Transverse colon (tissue), 4 donors: ENCODE measurements around the gene RAB26. TPM values are rescaled to one million over a fixed set of nuclear protein-coding genes. Genes with fewer than 3 reads are reported as not detected.
"Not testable (repeated sequence)": the region's sequence is repeated elsewhere in the genome, so short reads cannot be mapped to it uniquely, and the experiment has no call there.

Source experiments
- DNase-seq: peaks from one replicate; pipeline ENCODE4 v3.0.0-alpha.2; 2019
- H3K27ac ChIP-seq, 4 donors: fragments of 200-600 bp; sonication (generic); 2 replicates each; pipeline ENCODE4 v1.5.1; 2016 to 2018; ENCODE audit warnings: inconsistent platforms in 4 of 4
- H3K27me3 ChIP-seq: fragments of 200-600 bp; sonication (generic); 2 replicates; pipeline ENCODE4 v1.5.1; 2017; ENCODE audit warnings: inconsistent platforms
- H3K36me3 ChIP-seq, 4 donors: fragments of 200-600 bp; sonication (generic); 2 replicates each; pipeline ENCODE4 v1.5.1; 2017 to 2019; ENCODE audit warnings: inconsistent platforms in 4 of 4
- H3K4me1 ChIP-seq, 4 donors: fragments of 200-600 bp; sonication (generic); 2 replicates each; pipeline ENCODE4 v1.5.1; 2017 to 2020; ENCODE audit warnings: inconsistent platforms in 4 of 4
- H3K4me3 ChIP-seq, 4 donors: fragments of 200-600 bp; sonication (generic); 1 replicate in 1 of 4; 2 replicates in 3 of 4; pipeline versions ENCODE4 v1.5.1 to v1.6.1; 2017 to 2019; ENCODE audit warnings: inconsistent platforms in 4 of 4
- H3K9me3 ChIP-seq, 2 donors: fragments of 200-600 bp; sonication (generic); 2 replicates each; pipeline ENCODE4 v1.5.1; 2017 to 2019; ENCODE audit warnings: inconsistent platforms in 2 of 2
- EP300 ChIP-seq: sonication (generic); formaldehyde crosslinking; IDR thresholded peaks from one replicate; pipeline ENCODE4 v1.6.1; 2017; ENCODE audit warnings: antibody characterized with exemption, low read depth
- POLR2A ChIP-seq: fragments of 450-650 bp; IDR thresholded peaks from one replicate; pipeline ENCODE4 v1.6.1; 2016; ENCODE audit warnings: antibody characterized with exemption, mild to moderate bottlenecking, moderate library complexity
- POLR2AphosphoS5 ChIP-seq, 3 donors: sonication (generic); formaldehyde crosslinking; IDR thresholded peaks; one replicate each; pipeline ENCODE4 v1.6.1; 2016; ENCODE audit warnings: antibody characterized with exemption in 3 of 3
- WGBS, 2 donors: methylation state at CpG; one replicate each; pipeline ENCODE4 v1.1.5; 2018; ENCODE audit warnings: low coverage in 1 of 2; 5-methylcytosine and 5-hydroxymethylcytosine counted together
- in situ Hi-C, 4 donors: fragments of 200-750 bp; cut with MboI; loops; one replicate each; pipeline versions ENCODE4 v1.15.0 to v1.15.1; 2017; ENCODE audit warnings: low sequenced_read_pairs in 3 of 4, low pct_ligation_motif_present in 1 of 4, low pct_unique_long_range_greater_than_20kb in 1 of 4
- intact Hi-C: fragments of 100-400 bp; cut with DNase I; formaldehyde crosslinking; loops from one replicate; pipeline ENCODE4 v1.15.1; 2023; ENCODE audit warnings: low total_unique reads
- total RNA-seq, 4 donors: library from RNA; depleted of rRNA; stranded (reverse); fragments of >200 nt; gene quantifications; one replicate each; pipeline ENCODE4 v1.1.0, GENCODE V29; 2016

Gene RAB26
- total RNA-seq, 4 donors from 2014 or later: 8.3 to 28.4 (median 14.2) TPM

DNA sequence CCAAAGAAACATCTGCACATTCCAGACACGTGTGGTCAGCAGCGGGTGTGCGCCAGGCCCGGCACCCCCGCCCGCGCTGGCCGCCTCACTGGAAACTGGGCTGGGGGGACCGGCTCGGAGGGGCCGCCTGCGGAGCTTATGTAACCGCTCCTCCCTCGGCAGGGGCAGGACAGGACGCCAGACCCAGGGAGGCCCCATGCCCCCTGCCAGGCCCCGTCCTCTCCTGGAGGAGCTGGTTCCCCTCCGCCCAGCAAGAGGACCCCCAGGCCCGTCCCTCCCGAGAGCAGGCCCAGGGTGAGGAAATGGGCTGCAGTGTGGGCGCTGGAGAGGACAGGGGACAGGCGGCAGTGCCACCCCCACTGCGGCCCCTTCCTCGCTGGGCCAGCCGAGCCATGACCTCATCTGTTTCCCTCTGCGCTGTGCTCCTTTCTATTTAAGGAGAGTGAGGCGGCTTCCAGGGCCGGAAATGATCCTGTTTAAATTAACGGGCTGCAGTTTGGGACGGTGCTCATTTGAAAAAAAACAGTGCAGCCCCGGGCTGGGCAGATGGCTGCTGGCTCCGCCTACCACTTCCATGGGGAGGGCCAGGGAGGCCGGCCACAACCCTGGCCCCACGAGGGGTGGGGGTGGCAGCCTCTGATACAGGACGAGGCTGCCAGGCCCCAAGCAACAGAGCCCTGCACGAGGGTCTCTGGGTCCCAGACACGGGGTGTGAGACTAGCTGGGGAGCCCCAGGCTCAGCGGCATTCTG is 23.6 kb upstream of the RAB26 start:
- TF ChIP-seq POLR2AphosphoS5 (IDR thresholded peaks at IDR 0.05): peak in 2 of 3 donors; percentile 15 to 19
- TF ChIP-seq EP300: peak; percentile 9
- H3K9me3 ChIP-seq, H3K36me3 ChIP-seq, intact Hi-C loops, H3K27me3 ChIP-seq: not testable (repeated sequence)
- Histone ChIP-seq H3K4me3 (peak overlapping the region; percentile 2 to 39 (median 17)), H3K27ac (peak overlapping the region; percentile 92 to 98 (median 94)), H3K4me1 (peaks cover 24 to 83% (median 56%) of the 10 kb centered on the region in 4 donors)
- peak; percentile 54 for DNase-seq
- in situ Hi-C loops: loop anchor here in 1 of 4 donors (25.0 kb wide), 1 partner anchor 113 kb away; the partner anchor contains the start of genes NPW and ZNF598
- WGBS, 2 donors: 42% methylated on average over 25 of the region's 37 CpGs; no CpG with 5 or more reads in 1 of the 2 donors

- Histone ChIP-seq H3K4me1 (peaks cover 24 to 86% (median 57%) of the 10 kb centered on the region in 4 donors), H3K4me3 (peak overlapping the region in 2 of 4 donors; percentile 18 to 39), H3K27ac (peak overlapping the region; percentile 92 to 98 (median 94))
- DNase-seq, intact Hi-C loops, H3K9me3 ChIP-seq, H3K36me3 ChIP-seq, H3K27me3 ChIP-seq: not testable (repeated sequence)
- WGBS, 2 donors: 50% methylated on average over 11 of the region's 11 CpGs; no CpG with 5 or more reads in 1 of the 2 donors
- in situ Hi-C loops: loop anchor here in 1 of 4 donors (25.0 kb wide), 1 partner anchor 113 kb away; the partner anchor contains the start of genes NPW and ZNF598
Observed at GRCh38 chr16:2125609-2126008, 22.8 kb upstream of the RAB26 start.

DNA sequence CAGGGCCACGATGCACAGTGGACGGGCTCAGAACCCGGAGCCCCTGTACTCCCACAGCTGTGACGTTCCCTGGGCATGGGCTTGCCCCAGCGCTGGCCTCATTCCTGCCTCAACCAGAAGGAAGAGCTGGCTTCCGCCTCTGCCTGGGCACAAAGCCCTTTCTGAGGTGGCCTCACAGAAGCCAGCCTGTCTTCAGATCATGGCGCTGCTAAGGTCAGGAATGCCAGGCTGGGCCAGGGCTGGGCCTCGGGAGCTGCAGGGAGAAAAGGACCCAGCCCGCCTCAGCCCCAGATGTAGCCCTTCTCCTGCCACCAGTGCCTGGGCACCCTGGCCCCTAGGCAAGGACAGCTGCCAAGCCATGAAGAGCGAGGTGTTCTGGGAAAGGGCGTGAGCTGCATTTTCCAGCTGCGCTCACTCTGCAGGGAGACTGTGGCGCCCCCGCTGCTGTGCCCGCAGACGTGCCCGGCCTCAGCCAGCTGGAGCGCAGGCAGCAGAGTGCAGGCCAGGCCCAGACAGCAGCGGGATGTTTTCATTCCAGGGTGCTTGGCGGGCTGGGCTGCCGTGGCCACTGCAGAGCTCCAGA is 22.2 kb upstream of the RAB26 start:
- 45% methylated on average over 15 of the region's 21 CpGs; no CpG with 5 or more reads in 1 of the 2 donors for WGBS, 2 donors
- H3K36me3 ChIP-seq, intact Hi-C loops, H3K9me3 ChIP-seq, H3K27me3 ChIP-seq, H3K4me3 ChIP-seq: not testable (repeated sequence)
- peaks cover 24 to 83% (median 57%) of the 10 kb centered on the region in 4 donors for H3K4me1 ChIP-seq
- TF ChIP-seq POLR2AphosphoS5 (IDR thresholded peaks at IDR 0.05): peak in 2 of 3 donors; percentile 52 to 66
- peak overlapping the region; percentile 92 to 98 (median 94) for H3K27ac ChIP-seq
- peak; percentile 22 for DNase-seq
- in situ Hi-C loops: loop anchor here in 1 of 4 donors (25.0 kb wide), 1 partner anchor 114 kb away; the partner anchor contains the start of genes NPW and ZNF598

GRCh38 chr16:2126928-2127556 is 21.4 kb upstream of the RAB26 start:
- WGBS, 2 donors: 90% methylated on average over 28 of the region's 31 CpGs; no CpG with 5 or more reads in 1 of the 2 donors
- DNase-seq: peak; percentile 19

DNA sequence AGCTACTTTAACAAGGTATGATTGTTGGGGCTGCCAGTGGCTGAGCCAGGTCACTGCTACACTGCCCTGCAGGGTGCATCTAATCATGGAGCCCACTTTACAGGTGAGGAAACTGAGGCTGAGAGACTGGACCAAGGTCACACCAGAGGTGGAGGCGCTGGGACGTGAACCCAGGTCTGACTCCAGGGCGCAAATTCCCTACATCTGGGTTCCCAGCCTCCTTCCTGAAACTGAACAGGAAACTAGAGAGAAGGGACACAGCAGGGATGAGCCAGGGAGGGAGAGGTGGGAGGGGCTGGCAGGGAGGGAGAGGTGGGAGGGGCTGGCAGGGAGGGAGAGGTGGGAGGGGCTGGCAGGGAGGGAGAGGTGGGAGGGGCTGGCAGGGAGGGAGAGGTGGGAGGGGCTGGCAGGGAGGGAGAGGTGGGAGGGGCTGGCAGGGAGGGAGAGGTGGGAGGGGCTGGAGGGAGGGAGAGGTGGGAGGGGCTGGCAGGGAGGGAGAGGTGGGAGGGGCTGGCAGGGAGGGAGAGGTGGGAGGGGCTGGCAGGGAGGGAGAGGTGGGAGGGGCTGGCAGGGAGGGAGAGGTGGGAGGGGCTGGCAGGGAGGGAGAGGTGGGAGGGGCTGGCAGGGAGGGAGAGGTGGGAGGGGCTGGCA is 20.7 kb upstream of the RAB26 start:
- peak; percentile 43 to 62 (median 58) for TF ChIP-seq POLR2AphosphoS5 (IDR thresholded peaks at IDR 0.05)
- TF ChIP-seq POLR2A: peak; percentile 16
- WGBS, 2 donors: 71% methylated on average over 3 of the region's 3 CpGs; no CpG with 5 or more reads in 1 of the 2 donors
- H3K27me3 ChIP-seq, intact Hi-C loops, H3K4me3 ChIP-seq, H3K36me3 ChIP-seq, H3K9me3 ChIP-seq: not testable (repeated sequence)
- H3K27ac ChIP-seq: peak overlapping the region; percentile 92 to 98 (median 94)
- peaks cover 24 to 76% (median 52%) of the 10 kb centered on the region in 4 donors for H3K4me1 ChIP-seq
- peak; percentile 60 for DNase-seq
- in situ Hi-C loops: loop anchor here in 1 of 4 donors (25.0 kb wide), 1 partner anchor 115 kb away; the partner anchor contains the start of genes NPW and ZNF598

More at GRCh38 chr16:2126928-2127556, 21.4 kb upstream of the RAB26 start:
- H3K27me3 ChIP-seq, H3K36me3 ChIP-seq, H3K9me3 ChIP-seq, intact Hi-C loops: not testable (repeated sequence)
- Histone ChIP-seq H3K4me1 (peaks cover 24 to 82% (median 57%) of the 10 kb centered on the region in 4 donors), H3K4me3 (peak overlapping the region in 1 of 4 donors; percentile 4), H3K27ac (peak overlapping the region; percentile 92 to 98 (median 94))
- TF ChIP-seq POLR2AphosphoS5 (IDR thresholded peaks at IDR 0.05) (peak in 2 of 3 donors; percentile 6 to 32), EP300 (peak; percentile 79)
- in situ Hi-C loops: loop anchor here in 1 of 4 donors (25.0 kb wide), 1 partner anchor 115 kb away; the partner anchor contains the start of genes NPW and ZNF598

DNA sequence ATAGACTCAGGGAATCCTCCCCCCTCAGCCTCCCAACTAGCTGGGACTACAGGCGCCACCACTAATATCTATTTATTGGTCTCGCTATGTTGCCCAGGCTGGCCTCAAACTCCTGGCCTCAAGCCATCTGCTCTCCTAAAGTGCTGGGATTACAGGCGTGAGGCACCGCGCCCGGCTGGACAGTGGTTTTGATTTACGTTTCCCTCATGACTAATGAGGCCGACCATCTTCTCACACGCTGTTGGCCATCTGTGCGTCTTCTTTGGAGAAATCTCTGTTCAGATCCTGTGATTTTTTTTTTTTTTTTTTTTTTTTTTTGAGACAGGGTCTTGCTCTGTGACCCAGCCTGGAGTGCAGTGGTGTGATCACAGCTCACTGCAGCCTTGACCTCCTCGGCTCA is 19.2 kb upstream of the RAB26 start:
- H3K9me3 ChIP-seq, intact Hi-C loops, H3K27me3 ChIP-seq, H3K4me3 ChIP-seq, DNase-seq, H3K36me3 ChIP-seq: not testable (repeated sequence)
- in situ Hi-C loops: loop anchor here in 1 of 4 donors (25.0 kb wide), 1 partner anchor 117 kb away; the partner anchor contains the start of genes NPW and ZNF598
- Histone ChIP-seq H3K27ac (peak overlapping the region; percentile 84 to 92 (median 92)), H3K4me1 (peaks cover 24 to 69% (median 42%) of the 10 kb centered on the region in 4 donors)
- 41 to 80% methylated on average over 2 to 9 of the region's 11 CpGs for WGBS, 2 donors

DNA sequence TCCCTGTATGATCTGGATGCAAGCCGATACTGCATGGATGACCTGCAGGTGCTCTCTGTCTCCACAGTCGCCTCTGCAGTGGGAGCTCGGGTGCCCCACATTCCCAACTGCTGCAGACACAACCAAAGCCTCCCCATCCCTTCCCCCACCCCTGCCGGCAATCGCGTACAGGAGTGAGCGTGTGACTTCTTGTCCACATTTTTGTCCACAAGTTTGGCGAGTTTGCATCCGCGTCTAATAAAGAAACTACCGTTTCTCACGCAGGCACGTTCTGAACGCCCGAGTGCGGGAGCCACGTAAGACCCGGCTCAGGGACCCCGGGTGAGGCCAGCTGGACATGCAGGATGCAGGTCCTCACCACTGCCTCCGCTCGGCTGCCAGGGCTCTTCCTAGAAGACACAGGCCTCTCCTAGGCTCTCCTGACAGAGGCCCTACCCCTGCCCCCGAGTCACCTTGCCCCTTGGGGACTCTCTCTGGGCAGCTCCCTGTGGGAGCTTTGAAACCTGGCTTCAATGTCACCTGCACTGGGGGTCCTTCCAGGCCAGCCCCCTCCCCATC is 18.5 kb upstream of the RAB26 start:
- H3K4me3 ChIP-seq, H3K9me3 ChIP-seq, H3K27me3 ChIP-seq, DNase-seq, H3K36me3 ChIP-seq, intact Hi-C loops: not testable (repeated sequence)
- in situ Hi-C loops: loop anchor here in 1 of 4 donors (25.0 kb wide), 1 partner anchor 118 kb away; the partner anchor contains the start of genes NPW and ZNF598
- peaks cover 16 to 62% (median 35%) of the 10 kb centered on the region in 4 donors for H3K4me1 ChIP-seq
- peak overlapping the region; percentile 29 to 92 (median 92) for H3K27ac ChIP-seq
- 68% methylated on average over 22 of the region's 22 CpGs; no CpG with 5 or more reads in 1 of the 2 donors for WGBS, 2 donors

GRCh38 chr16:2133797-2134196 is 14.6 kb upstream of the RAB26 start:
- Histone ChIP-seq H3K4me3 (peak overlapping the region in 1 of 4 donors; percentile 33), H3K27ac (peak overlapping the region; percentile 55 to 78 (median 72)), H3K4me1 (peaks cover 2 to 35% (median 8%) of the 10 kb centered on the region in 4 donors)
- DNase-seq, intact Hi-C loops, H3K27me3 ChIP-seq, H3K36me3 ChIP-seq, H3K9me3 ChIP-seq: not testable (repeated sequence)
- WGBS, 2 donors: 90% methylated on average over 3 of the region's 12 CpGs; no CpG with 5 or more reads in 1 of the 2 donors
- in situ Hi-C loops: loop anchor here in 1 of 4 donors (25.0 kb wide), 1 partner anchor 121 kb away; the partner anchor contains the start of genes NPW and ZNF598
